HEK293 (cell line): ENCODE results near the gene CD81.

Experiments
- PRDM6 ChIP-seq: fragments of 450-650 bp; formaldehyde crosslinking; IDR thresholded peaks from 2 replicates; pipeline ENCODE4 v1.5.1; 2017; ENCODE audit warnings: missing biosample characterization, missing genetic modification characterization
- TF ChIP-seq, protein P1 (sequence below): fragments of 450-650 bp; formaldehyde crosslinking; IDR thresholded peaks from 2 replicates; pipeline ENCODE4 v1.5.1; 2016; ENCODE audit warnings: missing biosample characterization, missing genetic modification characterization
- TF ChIP-seq, protein P2 (sequence below): sonication (generic); formaldehyde crosslinking; IDR thresholded peaks from 2 replicates; pipeline ENCODE4 v1.8.1; 2022; ENCODE audit warnings: mild to moderate bottlenecking, moderate library complexity, missing genetic modification reagents

- TF ChIP-seq, protein P1, sequence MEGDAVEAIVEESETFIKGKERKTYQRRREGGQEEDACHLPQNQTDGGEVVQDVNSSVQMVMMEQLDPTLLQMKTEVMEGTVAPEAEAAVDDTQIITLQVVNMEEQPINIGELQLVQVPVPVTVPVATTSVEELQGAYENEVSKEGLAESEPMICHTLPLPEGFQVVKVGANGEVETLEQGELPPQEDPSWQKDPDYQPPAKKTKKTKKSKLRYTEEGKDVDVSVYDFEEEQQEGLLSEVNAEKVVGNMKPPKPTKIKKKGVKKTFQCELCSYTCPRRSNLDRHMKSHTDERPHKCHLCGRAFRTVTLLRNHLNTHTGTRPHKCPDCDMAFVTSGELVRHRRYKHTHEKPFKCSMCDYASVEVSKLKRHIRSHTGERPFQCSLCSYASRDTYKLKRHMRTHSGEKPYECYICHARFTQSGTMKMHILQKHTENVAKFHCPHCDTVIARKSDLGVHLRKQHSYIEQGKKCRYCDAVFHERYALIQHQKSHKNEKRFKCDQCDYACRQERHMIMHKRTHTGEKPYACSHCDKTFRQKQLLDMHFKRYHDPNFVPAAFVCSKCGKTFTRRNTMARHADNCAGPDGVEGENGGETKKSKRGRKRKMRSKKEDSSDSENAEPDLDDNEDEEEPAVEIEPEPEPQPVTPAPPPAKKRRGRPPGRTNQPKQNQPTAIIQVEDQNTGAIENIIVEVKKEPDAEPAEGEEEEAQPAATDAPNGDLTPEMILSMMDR: no peak
- TF ChIP-seq, protein P2, sequence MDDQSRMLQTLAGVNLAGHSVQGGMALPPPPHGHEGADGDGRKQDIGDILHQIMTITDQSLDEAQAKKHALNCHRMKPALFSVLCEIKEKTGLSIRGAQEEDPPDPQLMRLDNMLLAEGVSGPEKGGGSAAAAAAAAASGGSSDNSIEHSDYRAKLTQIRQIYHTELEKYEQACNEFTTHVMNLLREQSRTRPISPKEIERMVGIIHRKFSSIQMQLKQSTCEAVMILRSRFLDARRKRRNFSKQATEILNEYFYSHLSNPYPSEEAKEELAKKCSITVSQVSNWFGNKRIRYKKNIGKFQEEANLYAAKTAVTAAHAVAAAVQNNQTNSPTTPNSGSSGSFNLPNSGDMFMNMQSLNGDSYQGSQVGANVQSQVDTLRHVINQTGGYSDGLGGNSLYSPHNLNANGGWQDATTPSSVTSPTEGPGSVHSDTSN: no peak
- no peak for TF ChIP-seq PRDM6
These were observed 38.1 kb downstream of the CD81 start for GRCh38 chr11:2415171-2415570.
